GM12878 (cell line): ENCODE results near the gene PMEL. TPM values are rescaled to one million over a fixed set of nuclear protein-coding genes. Genes with fewer than 3 reads are reported as not detected.

ENCODE experiments used
- ATAC-seq: fragments of 200-7000 bp; cut with Tn5 transposase; 3 replicates; pipeline ENCODE4 v1.9.1; 2020; ENCODE audit warnings: mild to moderate bottlenecking, moderate library complexity
- BruUV-seq: library from RNA; stranded (reverse); fragments of 400-500 nt; replicated peaks from 2 replicates; lab custom pipeline; 2021; lab: Mats Ljungman, UMichigan
- CTCF ChIA-PET: fragments of 300-600 bp; sonication (Branson Sonifier 250); formaldehyde crosslinking; extraction: SDS; loops from one replicate; lab custom pipeline; 2021; ENCODE audit warnings: inconsistent platforms; lab: Yijun Ruan, JAX
- POLR2A ChIA-PET: fragments of 350-600 bp; formaldehyde crosslinking; extraction: SDS; loops from one replicate; lab custom pipeline; 2021; ENCODE audit warnings: inconsistent platforms; lab: Charles Lee
- RAD21 ChIA-PET: fragments of 300-600 bp; sonication (Branson Sonifier 250); formaldehyde crosslinking; loops from one replicate; lab custom pipeline; 2023; ENCODE audit warnings: antibody characterized with exemption; ENCODE audit not compliant: unreplicated experiment; lab: Charles Lee
- SMC1A ChIA-PET: fragments of 300-600 bp; sonication (Branson Sonifier 250); formaldehyde crosslinking; loops from one replicate; lab custom pipeline; 2023; ENCODE audit not compliant: unreplicated experiment, uncharacterized antibody; lab: Charles Lee
- DNase-seq: peaks from one replicate; pipeline ENCODE4 v3.0.0-alpha.2; 2011; ENCODE audit warnings: low read depth, low spot score
- FAIRE-seq: peaks from 3 replicates; lab custom pipeline; 2011; peaks lifted over from hg19 to GRCh38; lab: Jason Lieb, UNC
- H2AFZ ChIP-seq: 2 replicates; pipeline ENCODE4 v1.6.0; 2011; ENCODE audit warnings: low read depth, low read length, control low read depth; ENCODE audit not compliant: control insufficient read depth
- H3K27ac ChIP-seq: 2 replicates; pipeline ENCODE4 v1.5.1; 2011; ENCODE audit warnings: control low read depth; ENCODE audit not compliant: control insufficient read depth, insufficient read depth
- H3K27me3 ChIP-seq, 2 experiments: replicated peaks in 1 of 2; 2 replicates each; pipeline versions ENCODE4 v1.6.0 to v1.6.1; 2011; ENCODE audit warnings: low read length in 1 of 2; ENCODE audit not compliant: control insufficient read depth in 2 of 2, insufficient read depth in 2 of 2
- H3K36me3 ChIP-seq, 2 experiments: 2 replicates each; pipeline ENCODE4 v1.5.1; 2011; ENCODE audit warnings: low read length in 1 of 2; ENCODE audit not compliant: control insufficient read depth in 2 of 2, insufficient read depth in 2 of 2
- H3K4me1 ChIP-seq: 2 replicates; pipeline ENCODE4 v1.6.1; 2011; ENCODE audit warnings: mild to moderate bottlenecking, low read length, moderate library complexity, mixed read lengths; ENCODE audit not compliant: control insufficient read depth, insufficient read depth
- H3K4me2 ChIP-seq: 2 replicates; pipeline ENCODE4 v1.6.0; 2011; ENCODE audit warnings: control low read depth; ENCODE audit not compliant: control insufficient read depth, insufficient read depth
- H3K4me3 ChIP-seq: fragments of 200-600 bp; sonication (generic); 2 replicates; pipeline ENCODE4 v1.5.1; 2016
- H3K79me2 ChIP-seq: 2 replicates; pipeline ENCODE4 v1.6.0; 2011; ENCODE audit warnings: low read length; ENCODE audit not compliant: control insufficient read depth, insufficient read depth
- H3K9ac ChIP-seq: 2 replicates; pipeline ENCODE4 v1.8.0; 2011; ENCODE audit warnings: low read length, control low read depth, mixed read lengths; ENCODE audit not compliant: control insufficient read depth, insufficient read depth
- H3K9me3 ChIP-seq: replicated peaks from 3 replicates; pipeline ENCODE4 v1.5.1; 2011; ENCODE audit warnings: mild to moderate bottlenecking, low read length; ENCODE audit not compliant: control insufficient read depth, insufficient read depth
- H4K20me1 ChIP-seq: 2 replicates; pipeline ENCODE4 v1.6.0; 2011; ENCODE audit not compliant: control insufficient read depth, insufficient read depth
- BMI1 ChIP-seq: fragments of 450-650 bp; IDR thresholded peaks from 2 replicates; pipeline ENCODE4 v1.6.1; 2016; ENCODE audit warnings: mild to moderate bottlenecking, moderate library complexity, borderline replicate concordance
- CHD1 ChIP-seq: IDR thresholded peaks from 2 replicates; pipeline ENCODE4 v1.6.1; 2012; ENCODE audit warnings: low read depth, low read length, improper control_type of control experiment
- FOS ChIP-seq: IDR thresholded peaks from 3 replicates; pipeline ENCODE4 v1.6.1; 2011; ENCODE audit warnings: borderline replicate concordance; ENCODE audit not compliant: insufficient read length; ENCODE audit errors: extremely low read depth
- GATAD2B ChIP-seq: fragments of 450-650 bp; conservative IDR thresholded peaks from 2 replicates; pipeline ENCODE4 v1.6.1; 2017; ENCODE audit warnings: low read depth, mild to moderate bottlenecking, moderate library complexity
- HDAC6 ChIP-seq: fragments of 200-600 bp; sonication (generic); IDR thresholded peaks from one replicate; pipeline ENCODE4 v1.8.0; 2017; ENCODE audit warnings: antibody characterized with exemption; ENCODE audit not compliant: unreplicated experiment
- IKZF1 ChIP-seq: fragments of 450-650 bp; conservative IDR thresholded peaks from 2 replicates; pipeline ENCODE4 v1.6.1; 2017; ENCODE audit warnings: antibody characterized with exemption, mild to moderate bottlenecking
- IRF3 ChIP-seq: fragments of 450-650 bp; IDR thresholded peaks from 2 replicates; pipeline ENCODE4 v1.6.1; 2014; ENCODE audit warnings: mild to moderate bottlenecking
- MAX ChIP-seq: IDR thresholded peaks from 2 replicates; pipeline ENCODE4 v1.6.1; 2012; ENCODE audit warnings: low read depth, low read length, improper control_type of control experiment
- PAX5 ChIP-seq: IDR thresholded peaks from 2 replicates; pipeline ENCODE4 v1.6.1; 2011; ENCODE audit warnings: low read depth, low read length, borderline replicate concordance
- REST ChIP-seq: IDR thresholded peaks from 2 replicates; pipeline ENCODE4 v1.6.1; 2012; ENCODE audit warnings: mild to moderate bottlenecking, low read depth, low read length
- SP1 ChIP-seq: IDR thresholded peaks from one replicate; pipeline ENCODE4 v1.6.1; 2011; ENCODE audit warnings: low read depth, low read length
- STAT3 ChIP-seq: IDR thresholded peaks from 2 replicates; pipeline ENCODE4 v1.6.1; 2011; ENCODE audit warnings: low read depth, low read length, improper control_type of control experiment
- TARDBP ChIP-seq: IDR thresholded peaks from 2 replicates; pipeline ENCODE4 v1.6.1; 2016; ENCODE audit warnings: borderline replicate concordance
- ZSCAN29 ChIP-seq: fragments of 450-650 bp; IDR thresholded peaks from 2 replicates; pipeline ENCODE4 v1.6.1; 2017; ENCODE audit warnings: mild to moderate bottlenecking, moderate library complexity
- WGBS: methylation state at CpG from one replicate; pipeline ENCODE4 v1.1.6; 2016; ENCODE audit warnings: low lambda C conversion rate; ENCODE audit not compliant: insufficient replicate concordance, insufficient coverage; ENCODE audit errors: missing lambda C conversion rate; 5-methylcytosine and 5-hydroxymethylcytosine counted together
- in situ Hi-C: fragments of 300-500 bp; cut with MboI; formaldehyde crosslinking; loops from 9 replicates; pipeline ENCODE4 v1.14.3; 2018; ENCODE audit warnings: mixed read lengths
- intact Hi-C: fragments of 100-400 bp; cut with micrococcal nuclease; formaldehyde crosslinking; loops from one replicate; pipeline ENCODE4 v1.14.2; 2022; ENCODE audit not compliant: unreplicated experiment
- polyA plus RNA-seq, 11 experiments: library from polyadenylated mRNA; depleted of rRNA in 4 of 11; unstranded in 6 of 11; stranded (reverse) in 5 of 11; fragments of >200 nt; fragmentation: Nextera tagmentation in 4 of 11; fragmentation: Illumina TruSeq in 1 of 11; extraction: Ambion mirVana in 4 of 11; extraction: Trizol in 1 of 11; gene quantifications; 1 replicate in 1 of 11; 2 replicates in 10 of 11; pipeline versions ENCODE4 v1.2.1 to v1.2.3, GENCODE V29; 2011 to 2016; ENCODE audit warnings: inconsistent platforms in 2 of 11, missing spikeins in 2 of 11, low read depth in 1 of 11
- total RNA-seq, 4 experiments: library from RNA; depleted of rRNA in 3 of 4; stranded (reverse); fragments of >200 nt in 3 of 4; fragmentation: Illumina TruSeq in 1 of 4; extraction: Trizol in 1 of 4; gene quantifications; 2 replicates each; pipeline versions ENCODE4 v1.2.1 to v1.2.3, GENCODE V29; 2013 to 2021

PMEL gene
- total and polyA plus RNA-seq, 10 of the 15 experiments (the other 5 are each of a cell fraction or from before 2014, with no cell fraction given) = 0.32 to 1.6 (median 0.56) TPM

GRCh38 chr12:55940065-55940732, 25.6 kb downstream of the PMEL start:
- ChIA-PET SMC1A (interaction anchor here (0.6 to 5.0 kb wide), 12 partner anchors 9 to 201 kb away, joined by 3 to 51 read pairs (median 4); partner anchors contain the start of genes DGKA, ORMDL2, PYM1 and SARNP), POLR2A (interaction anchor here (0.8 to 1.5 kb wide), 6 partner anchors 14 to 202 kb away, joined by 3 to 6 read pairs (median 4); partner anchors contain the start of gene RAB5B), CTCF (interaction anchor here (0.6 to 6.1 kb wide), 37 partner anchors 9 to 1702 kb away, joined by 3 to 80 read pairs (median 4); partner anchors contain the start of genes DGKA, DNAJC14, GDF11 and MYL6), RAD21 (interaction anchor here (0.6 to 5.0 kb wide), 18 partner anchors 9 to 217 kb away, joined by 3 to 43 read pairs (median 5); partner anchors contain the start of genes CD63, DGKA, DNAJC14 and ORMDL2)
- Histone ChIP-seq H3K4me1 (peaks cover 10% of the 10 kb centered on the region), H3K36me3 (peaks cover 0 to 46% of the 10 kb centered on the region in 2 experiments), H3K27ac (no peak overlapping the region), H4K20me1 (no peaks in the 10 kb centered on the region), H3K9me3 (no peaks in the 10 kb centered on the region), H3K9ac (no peak overlapping the region; the same call in 1 of the 2 replicates), H3K4me3 (no peak overlapping the region), H3K27me3 (no peaks in the 10 kb centered on the region), H2AFZ (peak overlapping the region; percentile 59), H3K4me2 (peak overlapping the region; percentile 10), H3K79me2 (no peaks in the 10 kb centered on the region)
- peak; percentile 100 for ATAC-seq
- peak; percentile 35 for FAIRE-seq
- in situ Hi-C loops (loop anchor here (5.0 kb wide), 1 partner anchor 203 kb away; no protein-coding TSS in a partner anchor), intact Hi-C loops (loop anchor here (1.0 kb wide), 1 partner anchor 202 kb away; no protein-coding TSS in a partner anchor)
- BruUV-seq = no TSS peak
- DNase-seq = peak; percentile 60
- WGBS = 23% methylated on average over 18 of the region's 18 CpGs
- TF ChIP-seq IKZF1 = peak; percentile 51
- TF ChIP-seq CHD1 = no peak
- no peak for TF ChIP-seq FOS
- no peak for TF ChIP-seq REST
- TF ChIP-seq BMI1 = no peak
- no peak for TF ChIP-seq TARDBP
- TF ChIP-seq PAX5 = no peak
- TF ChIP-seq SP1 = peak; percentile 11
- no peak for TF ChIP-seq HDAC6
- TF ChIP-seq STAT3 = no peak
- TF ChIP-seq MAX = no peak
- TF ChIP-seq GATAD2B = no peak
- TF ChIP-seq ZSCAN29 = peak; percentile 94
- no peak for TF ChIP-seq IRF3
